T1000 (cell line): Measurements from ENCODE around the gene TADA2A.
"Not testable (repeated sequence)": the region's sequence is repeated elsewhere in the genome, so short reads cannot be mapped to it uniquely, and the experiment has no call there.

Source experiments
- DNase-seq: peaks from one replicate; lab custom pipeline; 2025; ENCODE audit warnings: mixed read lengths; lab: John Stamatoyannopoulos, UW

TADA2A gene

GRCh38 chr17:37492167-37492566 lies 85.5 kb downstream of the TADA2A start:
- DNase-seq, result no peak

- no peak for DNase-seq
Observed at GRCh38 chr17:37493249-37494027, 86.8 kb downstream of the TADA2A start.

GRCh38 chr17:37494401-37494831 lies 87.7 kb downstream of the TADA2A start:
- DNase-seq, result no peak

GRCh38 chr17:37494971-37495370 lies 88.3 kb downstream of the TADA2A start:
- no peak for DNase-seq

- DNase-seq, result no peak
Observed at GRCh38 chr17:37500378-37500777, 93.7 kb downstream of the TADA2A start.

- DNase-seq, result no peak
Observed at GRCh38 chr17:37502009-37502936, 95.6 kb downstream of the TADA2A start.

GRCh38 chr17:37503148-37503547 lies 96.5 kb downstream of the TADA2A start:
- DNase-seq, result no peak

- DNase-seq, result no peak
Observed at GRCh38 chr17:37505333-37505732, 98.6 kb downstream of the TADA2A start.

GRCh38 chr17:37506678-37507077 lies 100.0 kb downstream of the TADA2A start:
- no peak for DNase-seq

GRCh38 chr17:37507111-37507510 lies 100.4 kb downstream of the TADA2A start:
- no peak for DNase-seq

- no peak for DNase-seq
Observed at GRCh38 chr17:37510056-37510455, 103.4 kb downstream of the TADA2A start.

- not testable (repeated sequence) for DNase-seq
Observed at GRCh38 chr17:37511642-37512041, 105.0 kb downstream of the TADA2A start.

GRCh38 chr17:37512442-37513068 lies 105.9 kb downstream of the TADA2A start:
- no peak for DNase-seq

- DNase-seq, result no peak
Observed at GRCh38 chr17:37513711-37514110, 107.0 kb downstream of the TADA2A start.

GRCh38 chr17:37516127-37516571 lies 109.5 kb downstream of the TADA2A start:
- DNase-seq, result no peak

GRCh38 chr17:37517881-37518280 lies 111.2 kb downstream of the TADA2A start:
- no peak for DNase-seq

GRCh38 chr17:37518826-37519225 lies 112.1 kb downstream of the TADA2A start:
- no peak for DNase-seq

GRCh38 chr17:37519251-37519985 lies 112.7 kb downstream of the TADA2A start:
- DNase-seq, result no peak

GRCh38 chr17:37520174-37520573 lies 113.5 kb downstream of the TADA2A start:
- no peak for DNase-seq

- no peak for DNase-seq
Observed at GRCh38 chr17:37521821-37522220, 115.1 kb downstream of the TADA2A start.

GRCh38 chr17:37523715-37524219 lies 117.1 kb downstream of the TADA2A start:
- DNase-seq, result no peak
